ENCODE data around the gene LDAH.
A peak's percentile ranks its signal among the peaks of the same experiment; 100 is the strongest.

LDAH gene

DNA sequence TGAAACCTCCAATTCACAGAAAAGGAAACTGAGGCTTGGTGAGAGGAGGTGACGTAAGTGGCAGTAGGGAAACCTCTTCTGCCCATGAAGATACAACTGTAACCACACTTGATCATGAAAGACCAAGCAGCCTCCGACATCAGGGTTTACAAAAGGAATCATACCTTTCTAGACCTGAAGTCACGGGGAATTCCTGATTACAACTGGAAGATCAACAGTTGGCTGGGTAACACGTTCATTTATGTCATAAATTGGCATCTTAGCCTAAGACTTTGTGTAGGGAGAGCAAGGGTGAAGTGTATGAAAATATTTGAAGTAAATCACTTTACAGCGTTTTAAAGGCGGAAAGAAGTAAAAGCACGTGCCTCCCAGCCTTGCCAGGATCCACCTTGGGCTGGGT lies 172.9 kb downstream of the LDAH start:
- no peak for FAIRE-seq

DNA sequence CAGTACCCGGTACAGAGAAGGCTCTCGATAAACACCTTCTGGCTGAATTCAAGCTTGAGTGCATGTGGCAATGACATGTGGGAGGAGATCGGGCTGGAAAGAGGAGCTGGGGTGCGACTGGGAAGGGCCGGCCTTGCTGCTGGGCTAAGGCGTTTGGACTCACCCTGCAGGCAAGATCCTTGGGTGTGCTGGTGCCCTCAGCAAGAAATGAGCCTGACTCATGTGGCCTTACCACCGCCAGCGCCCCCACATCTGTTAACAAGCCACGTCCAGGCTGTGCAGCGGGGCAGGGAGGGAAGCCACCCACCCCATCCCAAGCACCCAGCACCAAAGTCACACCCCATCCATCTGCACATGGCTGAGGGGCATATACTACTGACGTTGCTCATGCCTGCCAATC lies 173.3 kb downstream of the LDAH start:
- FAIRE-seq: no peak

DNA sequence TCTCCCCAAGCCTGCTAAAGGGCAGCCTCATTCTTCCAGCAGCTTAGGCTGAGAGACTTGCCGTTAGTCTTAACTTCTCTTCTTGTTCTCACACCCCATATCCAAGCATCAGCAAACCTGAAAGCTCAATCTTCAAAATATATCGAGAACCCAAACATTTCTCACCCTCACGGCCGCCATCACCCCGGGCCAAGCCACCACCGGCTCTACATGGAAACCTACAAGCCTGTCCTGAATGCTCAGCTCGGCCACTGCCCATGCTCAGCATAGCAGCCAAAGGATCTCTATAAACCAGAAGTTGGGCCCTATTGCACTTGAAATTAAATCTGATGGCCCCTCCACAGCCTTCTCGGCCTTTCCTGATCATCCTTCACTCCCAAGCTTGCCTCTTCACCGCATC lies 174.1 kb downstream of the LDAH start:
- no peak for FAIRE-seq

DNA sequence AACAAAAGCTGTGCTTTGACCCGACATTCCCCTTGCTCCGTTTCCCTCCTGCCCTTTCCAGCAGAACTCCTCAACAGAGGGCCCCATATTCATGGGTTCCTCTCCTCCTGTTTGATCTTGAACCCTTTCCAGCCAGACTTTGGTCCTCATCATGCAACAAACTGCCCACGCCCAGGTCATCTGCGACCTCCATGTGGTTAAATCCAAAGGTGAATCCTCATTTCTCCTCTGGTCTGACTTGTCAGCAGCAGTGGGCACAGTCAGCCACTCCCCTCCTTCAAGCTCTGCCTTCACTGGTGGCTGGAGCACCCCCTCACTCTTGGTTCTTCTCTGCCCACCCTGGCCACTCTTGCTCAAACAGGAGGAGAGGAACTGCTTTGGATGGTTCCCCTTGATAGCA lies 174.7 kb downstream of the LDAH start:
- FAIRE-seq: no peak

DNA sequence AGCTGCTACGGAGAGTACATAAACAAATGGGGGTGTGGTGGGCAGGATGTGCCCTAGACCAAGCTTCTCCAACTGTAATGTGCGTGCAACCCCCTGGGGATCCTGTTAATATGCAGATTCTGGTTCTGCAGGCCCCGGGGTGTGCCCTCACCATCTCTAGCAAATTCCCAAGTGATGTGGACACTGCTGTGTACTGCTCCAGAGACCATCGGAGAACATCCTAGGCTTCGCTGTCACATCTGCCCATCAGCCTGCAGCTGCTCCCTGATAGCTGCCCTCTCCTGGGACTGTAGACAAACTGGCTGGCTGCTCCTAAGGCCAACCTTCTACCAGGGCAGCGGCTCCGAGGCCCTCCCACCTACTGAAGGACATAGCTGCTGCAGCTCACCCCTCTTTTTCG lies 175.2 kb downstream of the LDAH start:
- no peak for FAIRE-seq

DNA sequence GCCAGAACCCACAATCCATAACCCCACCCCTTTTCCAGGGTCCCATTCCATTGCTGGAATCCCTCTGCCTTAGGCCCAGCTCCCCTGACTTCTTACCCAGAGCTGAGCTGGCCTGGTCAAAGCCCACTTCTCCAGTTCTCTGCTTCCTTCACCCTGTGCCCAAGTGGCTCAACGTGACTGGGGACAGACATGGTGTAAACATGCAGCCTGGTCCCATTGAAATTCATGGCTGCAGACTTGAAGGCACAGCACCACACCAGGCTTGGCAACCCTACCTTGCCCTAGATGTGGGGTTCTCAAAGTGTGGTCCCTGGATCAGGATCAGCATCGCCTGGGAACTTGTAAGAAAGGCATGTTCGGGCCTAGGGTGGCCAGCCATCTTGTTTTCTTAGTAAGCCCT lies 175.7 kb downstream of the LDAH start:
- FAIRE-seq: no peak

DNA sequence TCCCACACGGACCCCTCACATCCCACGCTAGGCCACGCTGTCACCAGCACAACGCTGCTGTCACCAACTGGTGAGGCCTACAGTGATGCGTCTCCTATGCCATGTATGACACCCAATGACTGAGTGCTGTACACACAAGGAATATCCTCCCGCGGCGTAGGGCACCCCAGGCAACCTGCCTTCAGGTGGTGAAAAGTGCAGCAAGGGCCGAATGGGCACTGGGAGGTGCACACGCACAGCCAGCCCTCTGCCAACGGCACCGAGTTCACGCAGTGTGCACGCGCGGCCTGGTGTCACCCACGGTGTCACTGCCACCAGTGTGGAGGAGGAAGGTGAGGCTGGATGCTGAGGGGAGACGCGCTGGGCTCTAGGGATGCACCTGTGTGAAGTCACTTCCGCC lies 176.5 kb downstream of the LDAH start:
- no peak for FAIRE-seq

DNA sequence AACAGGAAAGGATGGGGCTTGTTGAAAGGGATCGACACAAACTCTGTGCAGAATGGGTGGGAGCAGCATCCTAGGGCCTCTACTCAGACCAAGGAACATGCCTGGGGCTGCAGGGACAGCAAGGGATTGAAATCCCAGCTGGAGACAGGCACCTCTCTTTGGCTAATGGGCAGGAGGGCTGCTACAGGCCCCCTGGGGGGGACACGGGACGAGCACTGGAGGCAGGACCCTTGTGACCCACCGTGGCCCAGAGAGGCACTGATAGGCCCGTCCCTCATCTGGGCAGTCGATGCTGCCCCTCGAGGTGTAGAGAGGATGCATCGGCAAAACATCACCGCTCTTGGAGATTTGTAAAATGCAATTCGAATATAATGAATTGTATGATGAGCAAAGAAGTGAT lies 177.1 kb downstream of the LDAH start:
- FAIRE-seq: no peak

DNA sequence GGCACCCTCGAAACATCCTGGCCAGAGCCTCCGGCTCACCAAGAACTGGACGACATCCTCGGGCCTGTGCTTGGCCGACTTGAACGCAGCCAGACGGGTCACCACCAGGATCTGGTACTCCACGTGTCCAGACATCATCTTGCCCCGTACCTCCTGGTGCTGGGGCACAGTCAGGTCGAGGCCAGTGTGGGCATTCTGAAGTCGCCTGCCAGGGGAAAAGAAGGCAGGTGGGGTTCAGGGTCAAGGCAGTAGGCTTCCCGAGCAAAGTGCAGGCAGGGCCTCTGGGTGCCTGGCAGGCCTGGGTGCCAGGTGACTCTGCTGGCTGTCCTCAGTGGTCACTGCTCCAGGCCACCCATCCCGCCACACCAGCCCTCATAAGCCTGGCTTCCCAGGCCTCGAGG lies 177.6 kb downstream of the LDAH start:
- no peak for FAIRE-seq

DNA sequence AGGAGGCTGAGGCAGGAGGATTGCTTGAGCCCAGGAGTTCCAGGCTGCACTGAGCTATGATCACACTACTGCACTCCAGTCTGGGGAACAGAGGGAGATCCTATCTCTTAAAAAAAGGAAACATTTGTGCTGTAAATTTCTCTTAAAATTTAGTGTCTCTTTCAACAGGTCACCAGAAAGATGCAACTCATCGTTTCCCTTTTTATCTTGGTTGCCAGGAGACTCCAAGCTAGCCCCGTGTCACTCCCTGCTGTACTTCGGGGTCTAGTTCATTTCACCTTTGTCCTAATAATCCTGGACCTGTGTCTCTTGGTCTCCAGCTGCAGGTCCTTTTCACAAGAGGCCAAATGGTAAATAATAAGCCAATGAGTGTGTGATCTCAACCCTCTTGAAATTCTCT lies 179.1 kb downstream of the LDAH start:
- no peak for FAIRE-seq

DNA sequence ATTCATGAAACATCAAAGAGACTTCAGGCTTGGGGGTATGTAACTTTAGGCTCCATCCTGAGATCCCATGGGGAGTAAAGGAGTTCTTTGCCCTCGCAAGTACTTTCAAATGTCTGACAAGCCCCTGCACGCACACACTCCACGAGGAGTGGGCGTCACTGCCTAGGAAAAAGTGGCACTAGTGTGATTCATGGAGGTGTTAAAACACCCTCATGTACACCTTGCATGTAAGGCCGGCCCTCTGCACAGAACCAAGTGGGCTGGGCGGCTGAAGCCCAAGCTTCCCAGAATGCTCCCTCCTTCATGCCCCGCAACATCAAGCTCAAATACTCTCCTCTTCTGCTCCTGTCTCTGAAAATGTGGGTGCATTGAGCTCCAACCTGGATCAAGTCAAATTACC lies 179.8 kb downstream of the LDAH start:
- no peak for FAIRE-seq

DNA sequence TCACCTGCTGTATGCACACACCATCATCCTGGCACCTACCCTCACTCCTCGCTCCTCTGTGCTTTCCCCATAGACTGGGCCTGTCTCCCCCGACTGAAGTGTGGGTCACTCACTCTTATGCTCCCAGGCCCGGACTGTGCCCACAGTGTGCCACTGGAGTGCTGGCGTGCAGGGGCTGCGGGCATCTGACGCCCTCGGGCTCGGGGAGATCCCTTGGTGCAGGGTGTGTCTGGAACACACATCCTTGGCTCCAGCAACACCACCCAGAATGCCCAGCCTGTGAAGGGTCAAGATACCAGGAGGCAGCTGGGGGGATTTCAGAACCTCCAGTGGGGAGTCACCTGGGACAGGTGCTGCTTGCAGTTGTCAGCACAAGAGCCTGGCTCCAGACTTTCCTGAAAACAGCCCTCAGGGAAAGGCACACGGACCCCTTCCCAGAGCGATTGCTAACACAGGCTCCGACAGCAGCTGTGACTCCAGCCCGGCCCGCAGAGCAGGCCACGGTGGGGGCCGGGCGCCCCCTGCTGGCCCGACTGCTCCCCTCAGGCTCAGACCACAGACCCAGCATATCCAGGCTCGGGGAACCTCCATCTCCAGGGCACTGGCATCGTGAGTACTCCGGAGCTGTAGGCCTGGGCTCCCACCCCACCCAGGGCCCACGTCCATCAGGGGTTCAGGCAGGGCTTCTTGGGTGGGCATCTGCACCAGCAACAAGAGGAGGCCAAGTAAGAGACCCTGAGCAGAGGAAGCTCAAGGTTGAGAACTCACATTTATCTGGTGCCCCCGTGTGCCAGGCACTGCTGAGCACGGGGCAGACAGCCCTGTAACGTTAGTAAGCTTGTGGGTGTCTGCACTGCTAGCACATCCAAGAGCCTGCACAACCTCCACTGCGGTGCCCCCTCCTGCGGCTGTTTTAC lies 180.6 kb downstream of the LDAH start:
- no peak for FAIRE-seq

DNA sequence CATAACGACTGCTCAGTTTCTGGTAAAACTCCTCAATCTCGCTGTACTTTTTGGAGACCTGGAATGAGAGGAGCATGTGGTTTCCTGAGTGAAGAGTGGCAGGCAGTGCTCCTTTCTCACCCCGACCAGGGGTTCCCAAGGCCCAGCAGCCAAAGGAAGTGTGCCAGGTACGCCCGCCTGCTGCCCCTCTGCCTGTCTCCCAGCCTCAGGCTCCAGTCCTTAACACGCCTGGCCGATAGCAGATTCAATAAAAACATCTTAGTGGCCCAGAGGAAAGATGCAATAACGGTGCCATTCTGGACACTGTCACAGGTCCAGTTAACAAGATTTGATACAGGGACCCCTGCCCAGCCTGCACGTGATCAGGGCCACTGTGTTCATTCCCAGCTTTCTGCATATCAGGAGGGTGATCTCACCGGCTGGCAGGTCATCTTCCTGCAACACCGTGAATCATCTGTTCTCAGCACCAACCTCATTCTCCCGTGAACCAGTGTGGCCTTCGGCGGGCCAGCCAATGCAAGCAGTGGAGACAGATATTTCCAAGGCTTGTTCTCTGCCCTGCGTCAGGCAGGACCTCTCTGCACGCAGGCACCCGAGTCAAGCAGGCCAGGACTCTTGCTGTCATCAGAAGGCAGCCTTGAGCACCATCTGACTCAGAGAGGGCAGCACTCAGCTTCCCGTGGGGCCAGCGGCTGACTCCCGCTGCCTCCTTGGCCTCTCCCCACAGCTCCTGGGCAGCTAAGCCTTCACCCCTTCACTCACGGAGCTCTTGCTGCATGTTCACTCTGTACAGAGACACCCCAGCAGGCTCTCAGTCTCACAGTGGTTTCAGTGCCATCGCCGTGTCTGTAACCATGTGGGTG lies 181.5 kb downstream of the LDAH start:
- no peak for FAIRE-seq

DNA sequence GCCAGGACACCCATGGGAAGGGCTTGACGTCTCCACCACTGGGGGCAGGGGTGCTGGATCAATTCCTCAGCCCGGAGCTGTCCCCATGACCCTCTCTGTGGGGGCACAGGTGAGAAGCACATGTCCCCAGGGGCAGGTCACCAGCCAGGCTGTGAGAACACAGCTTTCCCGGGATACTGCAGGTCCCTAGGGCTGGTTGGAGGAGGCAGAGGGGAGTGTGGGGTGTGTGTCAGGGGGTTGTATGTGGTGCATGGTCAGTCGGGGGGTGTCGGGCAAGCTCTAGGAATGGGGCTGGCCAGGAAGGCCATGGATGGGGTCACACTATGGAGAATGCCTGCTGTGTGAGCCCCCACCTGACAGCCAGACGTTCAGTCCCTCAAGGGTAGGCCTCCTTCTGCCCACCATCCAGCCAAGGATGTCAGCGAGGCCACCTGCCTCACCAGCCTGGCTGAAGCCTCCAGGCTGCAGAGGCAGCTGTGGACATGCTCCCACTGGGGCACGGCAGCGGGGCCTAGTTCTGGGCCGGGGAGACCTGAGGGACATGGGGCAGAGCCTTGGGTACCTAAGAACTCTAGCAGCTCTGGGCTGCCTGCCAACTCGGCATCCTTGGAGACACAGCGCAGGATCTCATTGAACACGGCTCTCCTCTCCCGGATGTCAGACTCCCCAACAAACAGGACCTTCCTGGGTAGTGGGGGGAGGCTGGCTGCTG lies 182.3 kb downstream of the LDAH start:
- no peak for FAIRE-seq

DNA sequence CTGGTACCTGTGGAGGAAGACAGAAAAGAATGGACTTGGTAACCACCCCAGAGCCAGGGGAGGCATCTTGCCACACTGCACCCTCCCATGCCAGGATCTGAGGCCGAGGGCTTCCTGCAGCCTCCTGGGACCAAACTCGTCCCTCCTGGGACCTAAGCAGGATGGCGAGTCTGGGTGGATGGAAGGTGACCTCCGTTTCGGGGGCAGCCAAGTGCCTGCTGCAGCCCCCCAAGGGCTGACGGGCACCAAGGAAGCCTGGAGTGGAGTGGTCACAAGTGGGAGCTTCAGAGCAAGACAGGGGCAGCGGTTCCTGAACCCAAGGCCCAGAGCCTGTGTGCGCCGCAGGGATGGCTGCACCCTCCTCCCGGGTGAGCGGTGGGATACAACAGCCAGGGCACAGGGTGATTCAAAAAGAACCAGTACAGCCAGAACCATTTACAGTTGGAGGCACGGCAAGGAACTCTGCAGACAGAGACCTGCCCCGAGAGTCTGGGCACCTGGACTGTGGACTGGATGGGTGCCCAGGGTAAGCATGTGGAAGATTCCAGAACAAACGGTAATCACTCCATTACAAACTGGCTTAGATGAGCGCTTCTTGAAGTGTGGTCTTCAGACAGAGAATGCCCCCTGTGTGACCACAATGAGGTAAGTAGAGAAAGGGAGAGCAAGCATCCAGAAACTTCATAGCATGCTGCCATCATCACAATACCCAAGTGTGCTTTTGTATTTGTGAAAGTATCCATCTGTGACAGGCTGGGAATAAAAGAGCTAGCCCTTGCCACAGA lies 184.1 kb downstream of the LDAH start:
- no peak for FAIRE-seq

DNA sequence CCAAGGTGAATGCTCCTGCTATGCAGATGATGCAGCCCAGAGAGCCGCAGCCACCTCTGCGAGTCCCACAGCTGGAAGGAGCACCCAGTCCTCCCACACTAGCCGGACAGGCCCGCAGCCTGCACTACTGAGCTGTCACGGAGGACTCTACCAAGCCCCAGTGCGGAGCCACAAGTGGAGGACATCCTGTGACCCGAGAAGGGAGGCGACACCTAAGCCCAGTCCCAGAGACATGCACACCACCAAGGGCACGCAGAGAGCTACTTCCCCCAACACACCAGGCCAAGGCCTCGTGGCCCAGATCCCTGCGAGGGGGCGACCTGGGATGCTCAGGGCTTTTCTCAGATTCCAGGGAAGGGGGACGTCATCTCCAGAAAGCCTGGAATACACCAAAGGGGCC lies 184.9 kb downstream of the LDAH start:
- no peak for FAIRE-seq

DNA sequence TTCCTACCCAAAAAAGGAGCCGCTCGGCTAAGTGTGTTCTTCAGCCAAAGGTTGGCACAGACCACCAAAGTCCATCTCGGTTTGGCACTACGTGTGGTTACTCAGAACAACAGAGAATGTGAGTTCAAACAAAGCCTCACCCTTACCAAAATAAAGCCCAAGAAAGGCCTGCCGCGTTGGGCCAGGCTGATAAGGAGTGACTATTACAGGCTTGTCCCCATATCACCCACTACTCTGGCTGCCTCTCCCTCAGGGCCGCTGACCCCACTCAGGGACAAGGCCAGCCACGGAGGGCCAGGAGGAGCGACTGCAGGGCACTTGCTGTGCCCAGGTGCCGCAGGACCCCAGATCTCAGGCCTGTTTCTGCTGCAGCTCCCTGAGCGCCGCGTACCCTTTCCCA lies 185.8 kb downstream of the LDAH start:
- FAIRE-seq: no peak

DNA sequence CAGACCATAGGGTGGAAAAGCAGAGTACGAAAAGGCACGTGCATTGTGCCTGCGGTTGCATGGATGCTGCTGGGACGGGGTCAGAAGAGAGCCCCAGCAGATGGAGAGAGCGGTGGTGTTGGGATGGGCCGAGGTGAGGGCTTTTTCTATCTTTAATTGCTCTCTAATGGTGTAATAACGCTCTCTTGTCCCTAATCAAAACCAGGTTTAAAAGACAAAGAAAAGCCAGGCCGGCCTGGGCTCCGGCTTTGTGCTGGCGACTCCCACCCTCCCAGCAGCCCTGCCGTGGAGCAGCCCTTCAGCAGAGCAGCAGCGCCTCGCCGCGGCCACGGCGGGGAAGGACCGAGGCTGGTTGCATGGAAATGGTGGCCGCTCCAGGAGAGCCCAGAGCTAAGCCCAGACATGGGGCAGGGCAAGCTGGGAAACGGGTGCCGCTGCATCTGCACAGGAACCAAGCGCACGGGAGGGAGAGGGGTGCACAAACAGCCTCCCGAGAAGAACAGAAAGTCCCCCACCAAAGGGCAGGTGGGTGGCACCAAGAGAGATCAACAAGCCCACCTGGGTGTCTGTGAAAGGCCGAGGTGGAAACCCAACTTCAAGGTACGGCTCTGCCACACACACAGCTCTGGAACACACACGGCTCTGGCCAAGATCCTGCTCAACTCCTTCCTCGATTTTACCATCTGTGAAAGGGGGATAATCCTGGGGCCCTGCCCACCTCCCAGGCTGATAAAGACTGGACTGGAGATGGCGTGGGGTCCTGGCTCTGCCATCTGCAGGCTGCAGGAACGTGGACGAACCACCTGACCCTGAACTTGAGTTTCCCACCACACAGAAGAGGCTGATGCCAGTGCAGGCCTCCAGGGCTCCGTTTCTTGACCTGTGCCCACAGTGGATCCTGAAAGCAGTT lies 187.0 kb downstream of the LDAH start:
- FAIRE-seq: peak; percentile 91

DNA sequence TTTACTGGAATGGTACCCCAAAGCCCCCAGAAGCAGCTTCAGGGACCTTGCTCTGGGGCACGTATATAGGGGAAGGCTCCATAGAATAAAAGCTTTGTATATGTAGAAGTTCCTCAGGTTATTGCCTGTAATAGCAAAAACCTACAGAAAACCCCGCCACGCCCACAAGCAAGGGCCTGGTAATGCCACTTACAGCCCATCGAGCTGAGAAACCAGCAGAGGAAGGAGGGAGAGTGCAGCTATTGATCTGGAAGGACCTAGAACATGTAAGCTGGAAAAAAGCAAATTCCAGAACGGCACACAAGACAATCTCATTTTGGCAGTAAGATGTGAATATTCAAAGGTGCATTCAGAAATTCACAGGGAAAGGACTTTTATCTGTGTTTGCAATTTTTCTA lies 187.8 kb downstream of the LDAH start:
- no peak for FAIRE-seq

DNA sequence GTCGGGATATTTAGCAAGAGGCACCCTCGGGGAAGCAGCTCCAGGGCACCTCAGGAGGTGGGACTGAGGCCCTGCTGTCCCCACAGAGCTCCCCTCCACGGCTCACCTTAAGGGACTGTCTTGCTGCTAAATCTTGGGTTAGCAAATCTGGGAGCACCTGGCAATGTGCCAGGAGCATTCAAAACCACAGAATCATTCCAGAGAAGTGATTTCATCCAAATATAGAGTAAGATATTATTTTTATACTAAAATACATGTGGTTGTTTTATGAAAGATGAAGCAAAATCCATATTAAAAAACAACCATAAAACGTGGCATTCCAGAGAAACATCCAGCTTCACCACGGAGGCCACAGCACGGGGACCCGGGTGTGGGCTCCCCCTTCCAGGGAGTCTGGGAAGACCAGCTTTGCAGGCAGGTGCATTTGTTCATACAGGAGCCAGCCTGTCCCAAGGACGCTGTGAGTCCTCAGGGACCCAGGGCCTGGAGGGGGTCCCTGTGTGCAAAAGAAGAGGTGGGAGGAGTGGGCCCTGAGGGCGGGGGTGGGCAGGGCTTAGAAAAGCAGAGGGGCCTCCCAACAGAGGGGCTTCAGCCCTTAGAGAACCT lies 188.3 kb downstream of the LDAH start:
- no peak for FAIRE-seq
